Activated T-cell treated with anti-CD3 and anti-CD28 coated beads, Interleukin-2, amount 50 U/mL, for 48 hours (primary cell): ENCODE measurements around the gene GPX7.

ENCODE experiments used
- DNase-seq, 2 experiments: peaks; one replicate each; pipeline ENCODE4 v3.0.0-alpha.2; 2020

The GPX7 gene

DNA sequence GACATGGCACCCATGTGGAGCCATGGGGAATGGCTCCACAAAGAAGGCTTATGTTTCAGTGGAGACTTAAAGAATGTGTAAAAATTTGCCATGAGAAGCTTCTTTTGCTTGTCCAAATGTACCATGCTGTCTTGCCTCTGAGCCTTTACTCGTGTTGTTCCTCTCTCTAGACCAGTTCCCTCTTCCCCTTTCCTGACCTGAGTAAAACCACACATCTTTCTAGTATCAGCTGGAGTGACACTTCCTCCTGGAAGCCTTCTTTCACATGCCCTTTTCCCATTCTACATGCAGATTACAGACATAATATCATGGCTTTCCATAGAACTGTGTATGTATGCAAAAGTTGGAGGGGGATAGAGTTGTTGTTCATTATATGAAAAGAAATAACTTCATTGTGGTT, 13.6 kb upstream of the GPX7 start:
- DNase-seq, result no peak

DNA sequence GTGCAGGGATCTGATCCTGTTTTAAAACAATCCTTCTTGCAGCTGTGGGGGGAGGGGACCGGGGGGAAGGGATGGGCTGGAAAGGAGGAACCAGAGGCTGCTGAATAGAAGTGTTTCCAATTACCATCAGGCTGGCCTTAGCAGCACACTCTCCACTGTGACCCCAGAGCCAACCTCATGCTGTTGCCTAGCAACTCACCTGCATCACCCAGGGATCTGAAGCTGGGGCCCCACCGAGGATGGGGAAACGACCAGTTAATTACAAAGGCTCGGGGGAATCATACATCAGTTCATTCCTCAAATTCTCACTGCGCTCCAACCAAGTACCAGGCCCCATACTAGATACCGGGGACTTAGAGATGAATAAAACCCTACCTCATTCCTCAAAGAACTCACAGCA, 11.9 kb upstream of the GPX7 start:
- no peak for DNase-seq

DNA sequence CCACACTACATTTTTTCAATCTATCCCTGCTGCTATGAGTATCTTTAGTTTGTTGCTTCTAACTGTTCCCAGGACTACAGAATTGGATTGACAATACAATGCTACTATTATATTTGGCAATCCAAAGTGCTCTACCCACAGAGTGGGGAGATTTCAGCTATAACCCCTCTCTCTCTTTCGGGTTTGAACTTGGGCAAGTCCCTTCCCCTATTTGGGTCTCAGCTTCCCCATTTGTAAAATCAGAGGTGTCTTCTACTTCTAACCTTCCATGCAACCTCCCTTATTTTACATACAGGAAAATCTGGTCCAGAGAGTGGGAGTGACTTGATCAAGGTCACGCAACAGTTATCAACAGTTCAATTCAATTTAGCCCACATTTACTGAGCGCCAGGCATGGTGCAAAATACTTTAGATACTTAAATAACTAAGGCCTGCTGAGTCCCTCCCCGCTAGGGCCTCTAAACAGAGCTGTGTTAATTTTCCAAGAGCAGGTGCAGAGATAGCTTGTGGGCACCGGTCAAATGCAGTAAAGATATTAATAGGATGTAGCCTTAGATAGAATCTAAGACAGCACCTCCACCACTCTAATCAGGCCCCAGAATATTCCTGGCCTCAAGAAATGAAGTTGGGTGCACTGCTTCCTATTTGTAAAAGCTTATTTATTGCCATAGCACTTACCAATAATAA, 9.4 kb upstream of the GPX7 start:
- DNase-seq, result no peak

DNA sequence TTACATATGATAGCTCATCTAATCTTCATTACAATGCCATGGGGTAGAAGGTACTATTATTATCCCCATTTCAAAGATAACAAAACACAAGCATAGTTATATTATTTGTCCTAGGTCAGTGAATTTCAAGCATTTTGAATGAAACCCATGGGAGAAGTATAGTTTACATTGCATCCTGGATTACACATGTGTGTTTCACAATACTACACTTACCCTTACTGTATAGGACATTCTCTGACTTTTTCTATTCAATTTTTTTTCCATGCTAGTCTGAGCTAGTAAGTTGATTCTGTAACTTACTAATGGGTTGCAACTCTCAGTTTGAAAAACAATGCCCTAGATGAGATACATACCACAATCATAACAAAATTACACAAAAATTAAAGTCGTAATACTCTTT, 8.7 kb upstream of the GPX7 start:
- DNase-seq, result no peak

DNA sequence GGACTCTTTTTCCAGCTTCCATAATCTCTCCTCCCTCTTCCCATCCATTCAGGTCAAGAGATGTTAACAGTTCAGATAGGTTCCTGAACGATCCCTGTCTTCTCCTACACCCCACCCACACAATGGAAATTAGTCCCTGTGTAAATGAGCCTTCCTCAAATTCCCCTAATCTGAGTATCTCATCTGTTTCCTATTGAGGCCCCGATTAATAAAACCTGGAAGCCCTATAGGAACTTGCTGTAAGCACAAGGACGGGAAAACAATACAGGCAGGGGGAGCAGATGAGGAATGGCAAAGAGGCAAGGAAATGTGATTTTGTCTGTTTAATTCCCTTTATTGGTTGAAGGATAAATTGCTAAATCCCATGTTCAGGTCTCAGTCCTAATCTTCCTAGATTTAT, 7.1 kb upstream of the GPX7 start:
- DNase-seq, result no peak

DNA sequence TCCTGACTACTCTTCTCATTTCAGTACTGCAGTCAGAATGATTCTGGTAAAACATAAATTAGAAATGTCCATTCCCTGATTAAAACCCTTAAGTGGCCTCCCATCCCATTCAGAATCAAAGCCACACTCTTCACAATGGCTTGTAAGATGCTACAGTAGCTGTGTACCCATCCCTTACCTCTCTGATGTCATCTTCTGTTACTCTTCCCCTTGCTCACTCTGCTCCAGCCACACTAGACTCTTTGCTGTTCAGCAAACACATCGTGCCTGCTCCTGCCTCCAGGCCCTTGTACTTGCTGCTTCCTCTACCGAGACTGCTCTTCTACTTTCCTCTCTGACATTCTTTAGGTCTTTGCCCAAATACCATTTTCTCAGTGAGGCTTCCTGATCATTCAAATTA, 4.3 kb upstream of the GPX7 start:
- DNase-seq, result no peak

DNA sequence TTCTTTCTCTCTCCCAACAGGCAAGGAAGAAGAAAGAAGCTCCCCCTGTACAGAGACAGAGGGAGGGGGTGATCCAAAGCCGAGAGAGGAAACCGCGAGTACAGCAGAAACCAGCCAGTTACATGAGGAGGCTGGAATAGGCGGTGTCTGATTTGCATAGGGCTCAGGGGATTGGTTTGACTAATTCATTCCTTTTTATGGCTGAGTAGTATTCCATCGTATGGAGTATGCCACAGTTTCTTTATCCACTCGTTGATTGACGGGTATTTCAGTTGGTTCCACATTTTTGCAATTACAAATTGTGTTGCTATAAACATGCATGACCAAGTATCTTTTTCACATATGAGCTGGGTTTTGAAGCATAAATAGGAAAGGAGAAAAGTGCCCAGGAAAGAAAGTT, 3.4 kb upstream of the GPX7 start:
- DNase-seq, result no peak

DNA sequence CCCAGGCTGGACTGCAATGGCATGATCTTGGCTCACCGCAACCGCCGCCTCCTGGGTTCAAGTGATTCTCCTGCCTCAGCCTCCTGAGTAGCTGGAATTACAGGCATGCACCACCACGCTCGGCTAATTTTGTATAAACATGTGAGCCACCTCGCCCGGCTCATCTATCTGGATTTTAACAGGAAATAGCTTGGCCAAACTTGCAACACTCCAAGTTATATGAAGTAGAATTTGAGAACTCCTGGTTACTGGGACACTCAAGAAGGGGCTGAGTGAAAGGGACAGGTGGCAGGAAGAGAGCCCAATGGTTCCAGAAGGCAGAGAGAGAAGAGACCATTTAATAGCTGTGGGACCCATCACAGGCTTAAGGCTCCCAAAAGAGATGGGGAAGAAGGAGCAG, 2.9 kb upstream of the GPX7 start:
- no peak for DNase-seq

DNA sequence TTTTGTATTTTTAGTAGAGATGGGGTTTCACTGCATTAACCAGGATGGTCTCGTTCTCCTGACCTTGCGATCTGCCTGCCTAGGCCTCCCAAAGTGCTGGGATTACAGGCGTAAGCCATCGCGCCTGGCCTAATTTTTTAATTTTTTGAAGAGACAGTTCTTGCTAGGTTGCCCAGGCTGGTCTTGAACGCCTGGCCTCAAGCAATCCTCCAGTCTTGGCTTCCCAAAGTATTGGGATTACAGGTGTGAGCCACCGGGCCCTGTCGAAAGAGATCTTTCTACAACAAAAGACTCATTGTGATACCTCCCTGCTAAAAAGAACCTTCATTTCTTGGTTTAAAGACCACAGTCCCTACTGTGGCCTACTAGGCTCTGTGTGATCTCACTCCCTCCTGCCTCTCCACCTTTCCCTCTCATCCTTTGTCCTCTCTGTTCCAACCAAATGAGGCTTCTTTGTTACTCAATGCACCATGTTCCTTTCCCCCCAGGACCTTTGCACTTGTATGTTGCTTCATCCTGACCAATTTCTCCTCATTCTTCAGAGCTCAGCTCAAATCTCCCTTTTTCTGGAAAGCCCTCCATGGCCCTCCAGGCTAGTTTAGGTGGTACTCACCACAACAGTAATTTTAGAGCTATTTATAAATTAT, 1.5 kb upstream of the GPX7 start:
- no peak for DNase-seq

DNA sequence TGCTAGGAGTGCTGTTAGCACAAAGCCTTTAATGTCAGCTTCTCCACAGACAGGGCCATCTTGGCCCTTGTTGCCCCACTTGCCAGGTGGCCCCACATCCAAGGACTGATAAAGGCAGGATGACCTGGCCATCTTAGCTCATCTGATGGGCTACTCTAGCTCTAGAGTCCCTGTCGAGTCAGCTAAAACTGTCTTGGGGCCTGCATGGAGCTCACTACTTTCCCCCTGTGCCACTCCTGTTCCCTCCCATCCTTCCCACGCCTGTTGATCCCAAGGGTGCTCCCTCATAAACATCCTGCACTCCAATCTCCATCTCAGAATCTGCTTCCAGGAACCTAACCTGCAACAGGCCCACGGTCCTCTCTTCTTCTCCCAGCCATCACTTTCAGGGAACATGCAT, 652 bp upstream of the GPX7 start:
- DNase-seq, result no peak

DNA sequence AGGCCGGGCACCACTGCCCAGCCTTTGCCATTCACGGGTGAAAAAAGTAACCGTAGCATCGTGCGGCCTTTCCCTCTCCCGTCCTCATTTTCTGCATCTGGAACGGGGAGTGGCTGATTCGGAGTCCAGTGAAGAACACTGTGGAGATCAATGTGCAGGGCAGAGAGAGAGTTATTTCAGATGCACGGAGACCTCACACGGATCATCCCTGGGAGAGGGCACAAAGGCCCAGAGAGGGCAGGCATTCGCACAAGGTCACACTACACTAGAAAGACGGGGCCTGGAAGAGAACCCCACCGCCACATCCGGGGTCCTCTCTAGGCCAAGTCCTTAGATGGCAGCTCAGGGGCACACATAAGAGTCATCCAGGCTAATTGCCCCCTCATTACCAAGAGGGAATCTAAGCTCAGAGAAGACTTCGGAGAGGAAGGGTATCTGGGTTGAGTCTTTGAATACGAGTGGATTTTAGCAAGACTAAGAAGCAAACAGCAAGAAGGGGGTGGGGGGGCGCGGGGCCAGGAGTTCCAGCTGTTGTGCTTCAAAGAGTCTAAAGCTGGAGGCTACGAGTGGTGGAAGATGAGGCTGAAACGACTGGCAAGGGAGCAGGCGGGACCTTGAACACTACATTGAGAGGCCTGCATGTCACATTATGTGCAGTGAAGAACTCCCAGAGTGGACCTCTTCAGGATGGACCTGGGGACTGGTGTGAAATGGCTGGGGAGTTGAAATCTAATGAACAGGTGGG, 857 bp downstream of the GPX7 start:
- peak; percentile 57 to 58 for DNase-seq

DNA sequence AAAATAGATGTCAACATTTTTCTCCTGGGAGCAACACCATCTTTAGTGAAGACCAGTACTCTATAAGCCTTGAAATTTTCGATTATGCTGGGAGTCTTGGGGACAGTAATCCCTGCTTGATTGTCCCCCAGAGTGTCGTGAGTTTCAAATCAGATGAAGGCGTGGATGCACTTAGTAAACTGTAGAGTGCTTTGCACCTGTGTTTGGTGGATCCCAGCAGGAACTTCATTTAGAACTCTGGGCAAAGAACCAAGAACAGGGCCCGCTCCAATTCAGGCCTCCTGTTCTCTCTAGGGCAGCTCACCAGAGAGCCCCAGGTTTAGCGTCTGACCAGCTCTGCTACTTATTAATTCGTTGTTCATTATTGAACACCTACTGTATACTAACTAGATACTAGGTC, 1.5 kb downstream of the GPX7 start:
- DNase-seq, result no peak

DNA sequence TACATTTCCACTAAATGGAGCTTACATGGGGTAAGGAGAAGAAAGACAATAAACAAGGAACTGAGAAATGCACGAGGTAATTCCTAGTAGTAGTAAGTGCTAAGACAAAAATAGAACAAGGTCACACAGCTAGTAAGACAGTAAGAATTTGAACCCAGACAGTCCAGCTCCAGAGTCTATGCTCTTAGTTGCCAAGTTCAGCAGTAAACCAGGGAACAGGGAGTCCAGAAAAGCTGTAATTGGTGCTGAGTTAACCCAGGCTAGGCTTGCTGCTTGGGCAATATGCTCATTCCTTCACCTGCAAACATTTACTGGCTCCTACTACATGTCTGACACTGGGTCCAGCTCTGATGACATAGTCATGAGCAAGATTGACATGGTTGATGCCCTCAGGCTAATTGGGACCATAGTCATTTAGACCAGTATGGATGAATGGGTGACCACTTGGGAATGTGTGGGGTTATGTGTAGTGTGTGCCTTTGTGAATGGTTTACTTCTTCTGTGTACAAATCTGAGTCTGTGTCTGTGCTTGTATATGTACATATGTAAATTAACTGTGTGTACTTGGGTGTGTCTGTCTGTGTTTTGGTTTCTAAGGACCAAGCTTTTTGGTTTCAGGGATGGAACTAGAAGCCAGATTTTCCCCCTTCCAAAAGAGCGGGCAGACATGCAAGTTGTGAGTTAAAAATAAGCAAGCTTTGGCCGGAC, 2.0 kb downstream of the GPX7 start:
- no peak for DNase-seq

DNA sequence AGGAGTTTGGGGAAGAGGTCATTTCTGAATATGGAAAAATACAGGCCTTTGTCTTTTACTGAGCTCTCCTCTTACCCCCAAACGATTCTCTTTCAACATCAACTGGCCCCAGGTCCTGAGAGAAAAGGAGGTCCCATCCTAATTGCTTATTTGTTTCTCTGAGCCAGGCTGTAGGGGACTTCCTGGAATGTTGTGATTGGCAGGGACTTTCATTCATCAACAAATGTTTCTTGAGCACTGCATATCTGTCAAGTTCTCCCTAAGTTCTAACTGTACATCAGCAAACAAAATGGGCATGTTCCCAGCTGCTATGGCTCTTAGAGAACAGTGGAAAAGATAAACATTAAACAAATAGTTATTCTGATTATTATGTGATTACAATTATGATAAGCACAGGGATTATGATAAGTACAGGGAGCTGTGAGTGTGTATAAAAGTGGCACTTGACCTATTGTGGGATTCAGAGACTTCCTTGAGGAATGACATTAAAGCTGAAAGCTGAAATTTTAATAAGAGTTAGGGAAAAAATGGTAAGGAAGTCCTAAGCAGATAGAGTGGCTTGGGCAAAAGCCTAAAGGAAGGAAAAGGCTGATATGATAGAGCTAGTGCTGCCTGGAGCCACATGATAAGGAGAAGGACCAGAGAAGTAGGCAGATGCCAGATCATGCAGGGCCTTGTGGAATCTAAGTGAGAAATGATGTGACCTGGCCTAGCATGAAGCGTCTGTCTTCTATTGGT, 11.6 kb downstream of the GPX7 start:
- DNase-seq, result no peak

DNA sequence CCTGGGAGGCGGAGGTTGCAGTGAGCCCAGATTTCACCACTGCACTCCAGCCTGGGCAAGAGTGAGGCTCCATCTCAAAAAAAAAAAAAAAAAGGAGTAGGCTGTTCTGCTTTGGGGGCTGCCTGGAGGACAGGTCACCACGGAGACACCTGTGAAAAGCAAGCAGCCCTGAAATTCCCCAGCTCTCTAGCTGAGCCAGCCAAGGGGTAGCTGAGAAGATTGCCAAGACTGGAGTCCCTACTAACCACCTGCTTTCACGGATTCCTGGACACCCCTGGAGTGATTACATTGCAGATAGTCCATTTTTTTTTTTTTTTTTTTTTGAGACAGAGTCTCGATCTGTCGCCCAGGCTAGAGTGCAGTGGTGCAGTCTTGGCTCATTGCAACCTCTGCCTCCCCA, 12.5 kb downstream of the GPX7 start:
- DNase-seq, result no peak

DNA sequence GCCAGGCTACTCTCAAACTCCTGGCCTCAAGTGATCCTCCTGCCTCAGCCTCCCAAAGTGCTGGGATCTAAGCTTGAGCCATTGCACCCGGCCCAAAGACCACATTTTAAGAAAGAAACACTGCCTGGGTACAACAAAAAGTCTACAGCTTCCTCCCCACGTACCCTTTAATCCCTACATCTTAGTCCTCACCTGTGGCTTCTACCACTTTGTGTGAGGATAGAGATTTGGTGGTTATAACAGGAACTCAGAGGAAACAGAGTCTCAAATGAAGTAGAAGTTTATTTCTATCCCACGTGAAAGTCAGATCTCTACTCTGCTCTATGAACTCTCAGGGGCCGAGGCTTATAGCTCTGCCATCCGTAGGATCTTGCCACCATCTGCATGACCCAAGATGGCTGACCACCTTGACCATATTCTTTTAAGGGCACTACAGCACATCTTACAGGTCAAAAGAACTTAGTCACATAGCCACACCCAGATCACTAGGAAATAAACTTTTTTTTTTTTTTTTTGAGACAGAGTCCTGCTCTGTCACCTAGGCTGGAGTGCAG, 13.4 kb downstream of the GPX7 start:
- no peak for DNase-seq

DNA sequence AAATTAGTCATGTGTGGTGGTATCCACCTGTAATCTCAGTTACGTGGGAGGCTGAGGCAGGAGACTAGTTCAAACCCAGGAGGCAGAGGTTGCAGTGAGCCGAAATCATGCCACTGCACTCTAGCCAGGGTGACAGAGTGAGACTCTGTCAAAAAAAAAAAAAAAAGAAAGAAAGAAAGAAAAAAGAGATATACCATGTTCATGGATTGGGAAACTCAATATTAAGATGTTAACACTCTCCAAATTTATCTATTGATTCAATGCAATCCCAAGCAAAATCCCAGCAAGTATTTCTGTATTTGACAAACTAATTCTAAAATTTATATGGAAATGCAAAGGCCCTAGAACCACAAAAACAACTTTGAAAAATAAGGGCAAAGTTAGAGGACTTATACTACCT, 19.8 kb downstream of the GPX7 start:
- DNase-seq, result no peak

DNA sequence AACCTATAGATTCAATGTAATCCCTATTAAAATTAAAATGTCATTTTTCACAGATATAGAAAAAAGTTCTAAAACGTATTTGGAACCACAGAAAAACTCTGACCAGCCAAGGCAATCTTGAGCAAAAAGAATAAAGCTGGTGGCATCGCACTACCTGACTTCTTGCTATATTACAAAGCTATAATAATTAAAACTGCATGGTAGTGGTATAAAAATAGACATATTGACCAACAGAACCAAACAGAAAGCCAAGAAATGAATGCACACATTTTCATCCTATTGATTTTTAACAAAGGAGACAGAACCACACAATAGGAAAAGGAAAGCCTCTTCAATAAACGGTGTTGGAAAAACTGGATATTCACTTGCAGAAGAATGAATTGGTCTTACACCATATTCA, 21.6 kb downstream of the GPX7 start:
- DNase-seq, result no peak

DNA sequence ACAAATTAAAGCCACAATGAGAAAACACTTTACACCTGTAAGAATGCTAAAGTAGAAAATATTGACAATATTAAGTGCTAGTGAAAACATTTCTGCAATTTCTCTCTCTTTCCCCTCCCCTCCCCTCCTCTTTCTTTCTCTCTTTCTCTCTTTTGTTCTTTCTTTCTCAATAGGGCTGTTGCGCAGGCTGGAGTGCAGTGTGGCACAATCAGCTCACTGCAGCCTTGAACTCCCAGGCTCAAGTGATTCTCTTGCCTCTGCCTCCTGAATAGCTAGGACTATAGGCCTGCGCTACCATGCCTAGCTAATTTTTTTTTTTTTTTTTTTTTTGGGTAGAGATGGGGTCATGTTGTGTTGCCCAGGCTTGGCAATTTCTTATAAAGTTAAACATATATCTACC, 24.9 kb downstream of the GPX7 start:
- no peak for DNase-seq

DNA sequence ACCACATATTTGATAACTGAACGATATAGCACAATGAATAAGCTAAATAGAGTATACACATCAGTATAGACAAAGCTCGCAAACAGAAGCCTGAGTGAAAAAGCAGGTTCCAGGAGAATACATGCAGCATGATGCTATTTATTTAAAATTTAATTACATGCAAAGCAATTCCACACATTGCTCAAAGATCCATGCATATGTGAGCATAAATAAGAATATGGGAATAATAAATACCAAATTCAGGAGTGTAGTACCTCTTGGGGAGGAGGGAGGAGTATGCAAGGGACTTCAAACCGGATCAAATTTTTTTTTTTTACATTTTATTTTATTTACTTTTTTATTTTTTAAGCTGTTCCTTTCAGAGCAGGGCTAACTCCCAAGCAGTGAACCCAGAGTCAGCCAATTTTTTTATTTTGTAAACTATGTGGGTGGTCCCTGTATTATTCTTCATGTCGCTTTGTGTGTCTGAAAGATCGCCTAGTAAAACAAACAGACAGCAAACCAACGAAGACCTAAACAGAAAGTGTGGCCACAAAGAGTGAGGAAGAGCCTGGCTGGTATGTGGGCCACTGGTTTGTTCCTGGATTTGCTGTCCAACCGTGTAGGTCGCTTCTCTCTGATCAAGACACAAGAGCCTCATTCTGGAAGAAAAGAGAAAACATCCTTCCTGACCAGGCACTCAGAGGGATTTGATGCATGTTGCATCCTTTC, 26.6 kb downstream of the GPX7 start:
- no peak for DNase-seq

DNA sequence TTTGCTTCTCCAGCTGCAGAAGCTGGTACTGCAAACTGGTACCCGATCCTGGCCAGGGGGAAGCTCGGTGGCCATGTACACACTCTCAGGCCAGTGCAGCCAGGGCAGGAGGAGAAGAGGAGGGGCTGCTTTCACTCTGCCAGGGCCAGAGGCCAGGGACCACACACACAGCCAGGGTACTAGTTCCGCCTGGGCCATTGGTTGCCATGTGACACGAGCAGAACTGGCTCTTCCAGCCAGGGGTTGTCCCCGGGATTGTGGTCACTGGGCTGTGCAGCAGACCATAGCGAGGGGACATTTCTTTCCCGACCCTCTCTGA, 27.1 kb downstream of the GPX7 start:
- DNase-seq, result no peak

DNA sequence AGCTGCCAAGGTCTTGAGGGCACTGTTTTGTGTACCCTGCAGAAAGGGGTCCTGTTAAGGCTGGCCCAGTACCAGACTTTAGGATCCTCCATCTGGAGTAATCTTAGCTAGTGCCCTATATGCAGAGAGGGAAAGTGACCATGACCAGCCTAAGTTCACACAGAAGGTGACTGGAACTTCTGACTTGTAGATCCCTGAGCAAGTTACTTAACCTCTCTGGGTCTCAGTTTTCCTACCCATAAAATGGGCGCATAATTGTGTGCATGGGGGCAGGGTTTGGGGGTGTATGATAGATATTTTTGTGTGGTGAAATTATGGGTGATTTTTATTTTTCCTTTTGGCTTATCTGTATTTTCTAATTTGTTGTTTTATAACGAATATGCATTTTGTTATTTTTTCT, 27.5 kb downstream of the GPX7 start:
- DNase-seq, result no peak
